Inflammatory macrophage treated with lipopolysaccharide for 1 hour (primary cell): Measurements from ENCODE around the gene LRRIQ4.

Source experiments
- DNase-seq, 2 donors: peaks; one replicate each; pipeline ENCODE4 v3.0.0-alpha.2; 2020 to 2022

The LRRIQ4 gene

DNA sequence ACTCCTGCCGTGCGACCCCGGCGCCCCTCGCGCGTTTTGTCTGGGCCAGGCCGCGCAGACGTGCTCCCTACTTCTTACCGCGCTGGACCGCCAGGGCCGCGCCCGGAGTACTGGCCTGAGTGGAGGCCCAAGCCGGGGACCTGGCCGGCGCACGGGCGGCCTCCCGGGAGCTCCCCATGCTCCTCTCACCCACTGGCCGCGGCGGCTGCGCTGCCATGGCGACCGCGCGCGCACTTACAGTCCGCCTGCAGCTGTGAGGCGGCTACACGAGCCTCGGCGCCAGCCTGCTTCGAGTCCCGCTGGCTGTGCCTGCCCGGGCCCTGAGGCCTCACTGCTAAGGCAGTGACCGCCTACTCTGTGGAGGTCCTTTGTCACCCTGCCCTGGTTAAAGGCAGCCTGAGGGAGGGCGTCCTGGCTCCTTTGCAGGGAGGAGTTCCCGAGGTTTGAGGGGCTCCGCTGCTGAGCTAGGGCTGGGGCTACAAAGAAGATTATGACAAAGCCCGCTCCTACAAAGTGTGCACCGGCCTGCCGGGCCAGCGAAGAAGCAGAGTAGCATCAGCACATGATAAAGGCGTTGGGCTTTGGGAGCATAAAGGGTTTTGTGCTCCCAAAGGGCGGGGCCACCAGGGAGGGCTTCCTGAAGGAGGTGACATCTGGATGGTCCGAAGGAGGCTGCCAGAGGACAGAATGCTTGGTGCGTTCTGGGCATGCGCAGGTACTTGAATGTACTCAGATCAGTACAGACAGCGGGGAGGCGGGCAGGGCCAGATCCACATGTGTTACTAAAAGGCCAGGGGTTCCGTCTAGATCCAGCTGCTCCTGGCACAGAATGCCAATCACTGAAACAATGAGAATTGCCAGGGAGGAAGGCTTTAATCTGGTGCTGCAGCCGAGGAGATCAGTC lies at the start of gene LRRIQ4, which contains the start of gene LRRC34:
Gene LRRIQ4 (plus strand): TSS at position 539 of the 904 bp plus-strand sequence. CDS start 9,052 bp downstream, outside the sequence.
Gene LRRC34 (minus strand): TSS at position 573 of the 904 bp plus-strand sequence. CDS start 356 bp downstream, at position 217.
- DNase-seq = peak; percentile 51 to 61

DNA sequence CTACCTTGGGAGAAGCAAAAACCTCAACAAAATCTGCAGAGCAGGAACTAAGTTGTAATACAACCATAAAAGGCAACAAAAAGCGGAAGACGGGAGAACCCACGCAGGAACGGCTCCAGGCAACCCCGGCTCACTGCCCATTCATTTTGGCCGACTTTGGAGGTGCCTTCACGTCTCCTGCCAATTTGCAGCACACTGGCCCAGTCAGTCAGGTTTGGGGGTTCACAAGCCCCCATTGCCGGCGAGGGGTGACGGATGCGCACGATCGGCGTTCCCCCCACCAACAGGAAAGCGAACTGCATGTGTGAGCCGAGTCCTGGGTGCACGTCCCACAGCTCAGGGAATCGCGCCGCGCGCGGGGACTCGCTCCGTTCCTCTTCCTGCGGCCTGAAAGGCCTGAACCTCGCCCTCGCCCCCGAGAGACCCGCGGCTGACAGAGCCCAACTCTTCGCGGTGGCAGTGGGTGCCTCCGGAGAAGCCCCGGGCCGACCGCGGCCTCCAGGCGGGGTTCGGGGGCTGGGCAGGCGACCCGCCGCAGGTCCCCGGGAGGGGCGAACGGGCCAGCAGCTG lies 48.3 kb upstream of the LRRIQ4 start:
- DNase-seq = peak; percentile 76 to 77

DNA sequence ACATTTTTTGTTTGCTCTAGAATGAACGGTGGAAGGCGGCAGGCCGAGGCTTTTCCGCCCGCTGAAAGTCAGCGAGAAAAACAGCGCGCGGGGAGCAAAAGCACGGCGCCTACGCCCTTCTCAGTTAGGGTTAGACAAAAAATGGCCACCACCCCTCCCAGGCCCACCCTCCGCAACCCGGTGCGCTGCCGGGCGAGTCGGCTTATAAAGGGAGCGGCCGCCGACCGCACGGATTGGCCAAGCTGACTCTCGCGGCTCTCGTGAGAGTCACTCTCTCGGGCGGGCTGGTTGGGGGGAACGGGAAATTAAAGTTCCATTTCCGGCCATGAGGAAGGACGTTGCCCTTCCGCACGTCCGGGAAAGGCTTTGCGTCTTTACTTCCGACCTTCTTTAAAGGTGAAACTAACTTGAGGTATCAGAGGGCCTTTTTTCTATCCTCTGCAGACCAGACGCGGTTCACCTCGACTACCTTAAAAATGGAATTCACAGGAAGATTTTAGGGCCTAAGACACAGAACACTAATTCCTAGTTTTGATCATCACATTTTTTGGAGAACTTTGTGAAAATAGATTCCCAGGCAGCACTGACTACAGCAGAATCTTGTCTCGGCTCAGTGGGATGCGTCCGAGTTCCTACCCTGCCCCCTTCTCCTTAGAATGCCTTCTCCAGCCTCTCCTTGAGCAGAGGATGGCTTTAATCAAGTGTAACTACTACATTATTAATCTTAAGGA lies 47.6 kb upstream of the LRRIQ4 start, which contains the start of gene TERC:
Gene TERC (minus strand): TSS at position 179 of the 731 bp plus-strand sequence.
- DNase-seq = peak; percentile 68 to 76

- peak; percentile 47 to 66 for DNase-seq
Measured at GRCh38 chr3:169769287-169770181, 43.1 kb upstream of the LRRIQ4 start, which contains the start of gene ACTRT3. TSS of gene ACTRT3 (minus strand) at chr3:169769561. CDS start at chr3:169769520, 41 bp downstream.

DNA sequence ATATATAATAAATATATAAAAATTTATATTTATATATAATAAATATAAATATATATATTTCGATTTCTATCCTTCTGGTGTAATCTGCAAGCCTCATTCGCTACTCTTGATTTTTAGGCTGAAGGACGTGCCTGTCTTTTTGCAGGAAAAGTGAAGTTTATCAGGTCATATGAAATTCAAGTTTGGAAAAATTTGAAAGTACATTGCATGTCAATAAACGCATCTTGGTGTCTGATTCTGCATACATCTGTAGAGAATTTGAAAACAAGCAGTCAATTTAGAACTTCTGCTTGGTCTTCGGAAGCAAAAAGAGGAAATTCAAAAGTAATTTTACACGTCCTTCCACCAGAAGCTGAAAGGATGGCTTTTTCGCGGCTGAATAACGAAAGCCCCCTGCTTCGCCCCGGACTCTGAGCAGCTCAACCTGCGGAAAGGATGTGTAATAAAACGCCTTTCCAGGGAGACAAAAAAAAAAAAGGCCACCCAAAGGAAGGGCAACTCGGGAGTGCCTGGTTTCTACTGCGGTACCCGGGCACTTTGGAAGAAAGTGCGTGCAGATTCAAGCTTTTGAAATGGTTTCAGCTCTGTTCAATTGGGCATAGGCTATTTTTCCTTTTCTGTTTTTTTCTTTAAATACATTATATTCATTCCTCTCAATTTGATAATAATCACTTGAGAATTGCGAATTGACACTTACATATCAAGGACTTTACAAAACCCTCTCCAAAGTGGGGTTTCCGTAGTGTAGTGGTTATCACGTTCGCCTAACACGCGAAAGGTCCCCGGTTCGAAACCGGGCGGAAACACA lies 41.0 kb upstream of the LRRIQ4 start:
- DNase-seq = peak; percentile 66 to 96

DNA sequence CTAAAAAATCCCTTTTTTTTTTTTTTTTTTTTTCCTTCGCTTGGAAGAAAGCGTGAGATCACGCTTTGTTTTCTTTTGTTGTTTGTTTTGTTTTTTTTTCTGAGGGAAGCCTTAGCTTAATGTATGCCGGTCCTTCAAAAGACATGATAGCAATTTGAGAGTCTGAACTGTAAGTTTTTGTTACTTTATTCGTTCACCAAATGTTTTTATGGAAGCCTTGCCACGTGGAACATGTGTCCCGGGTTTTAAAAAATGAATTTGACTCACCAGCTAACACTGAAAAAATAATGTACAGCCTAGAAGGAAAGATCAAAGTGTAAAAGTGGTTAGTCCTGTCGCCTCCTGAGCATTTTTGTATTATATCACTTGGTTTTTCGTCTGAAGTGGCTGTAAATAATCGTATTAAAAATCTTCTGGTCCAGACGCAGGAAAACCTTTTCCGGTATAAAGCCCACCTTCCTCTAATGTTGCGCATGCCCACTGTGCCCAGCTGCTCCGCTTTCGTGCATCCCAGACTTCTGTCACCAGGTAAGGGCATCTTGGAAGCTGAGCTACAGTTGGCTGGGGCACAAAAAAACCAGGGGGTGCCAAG lies 40.3 kb upstream of the LRRIQ4 start:
- peak; percentile 52 to 55 for DNase-seq

DNA sequence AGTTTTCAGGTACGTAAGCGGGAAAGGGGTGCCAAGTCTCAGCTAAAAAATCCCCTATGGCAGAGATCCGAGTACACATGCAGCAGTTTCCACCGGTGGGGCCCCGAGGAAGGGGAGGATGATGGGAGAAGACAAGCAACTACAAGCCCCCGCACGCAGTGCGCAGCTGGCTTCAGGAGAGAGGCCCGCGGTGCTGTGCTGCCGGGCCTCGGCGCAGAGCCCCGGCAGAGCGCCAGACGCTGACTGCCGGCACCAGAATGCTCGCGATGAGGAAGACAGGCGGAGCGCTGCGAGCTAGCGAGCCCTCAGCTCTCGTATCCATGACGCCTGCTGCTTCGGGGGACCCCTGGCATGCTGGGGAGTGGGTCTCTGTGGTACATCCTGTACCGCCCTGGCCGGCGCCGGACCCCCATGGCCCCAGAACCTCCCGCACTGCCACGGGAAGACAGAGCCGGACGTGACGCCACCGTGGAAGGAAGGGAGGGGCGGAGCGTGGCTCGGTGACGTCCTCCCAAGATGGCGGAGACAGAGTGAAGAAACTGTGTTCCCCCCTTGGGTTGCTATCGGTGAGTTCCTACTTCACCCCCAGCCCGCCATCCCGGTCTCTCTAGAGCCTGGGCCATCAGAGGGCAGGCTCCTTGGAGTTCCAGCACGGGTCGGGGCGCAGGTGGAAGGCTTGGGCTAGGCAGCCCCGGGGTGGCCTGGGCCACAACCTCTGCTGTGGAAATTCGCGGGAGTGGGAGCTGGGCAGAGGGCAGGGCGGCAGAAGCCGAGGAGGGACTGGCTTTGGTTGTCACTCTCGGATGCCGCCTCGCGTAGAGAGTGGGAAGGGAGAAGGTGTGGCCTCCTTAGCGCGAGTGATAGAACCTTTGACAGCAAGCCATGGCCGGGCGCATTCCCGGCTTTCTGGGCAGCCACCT lies 39.5 kb upstream of the LRRIQ4 start, which contains the start of gene MYNN:
Gene MYNN (plus strand): TSS at position 500 of the 920 bp plus-strand sequence. CDS start 900 bp downstream, outside the sequence.
- peak; percentile 87 to 94 for DNase-seq

- DNase-seq = no peak
Measured at GRCh38 chr3:169774186-169774585, 38.5 kb upstream of the LRRIQ4 start.

GRCh38 chr3:169777822-169778221 lies 34.8 kb upstream of the LRRIQ4 start:
- no peak for DNase-seq

GRCh38 chr3:169780742-169781141 lies 31.9 kb upstream of the LRRIQ4 start:
- no peak for DNase-seq

DNA sequence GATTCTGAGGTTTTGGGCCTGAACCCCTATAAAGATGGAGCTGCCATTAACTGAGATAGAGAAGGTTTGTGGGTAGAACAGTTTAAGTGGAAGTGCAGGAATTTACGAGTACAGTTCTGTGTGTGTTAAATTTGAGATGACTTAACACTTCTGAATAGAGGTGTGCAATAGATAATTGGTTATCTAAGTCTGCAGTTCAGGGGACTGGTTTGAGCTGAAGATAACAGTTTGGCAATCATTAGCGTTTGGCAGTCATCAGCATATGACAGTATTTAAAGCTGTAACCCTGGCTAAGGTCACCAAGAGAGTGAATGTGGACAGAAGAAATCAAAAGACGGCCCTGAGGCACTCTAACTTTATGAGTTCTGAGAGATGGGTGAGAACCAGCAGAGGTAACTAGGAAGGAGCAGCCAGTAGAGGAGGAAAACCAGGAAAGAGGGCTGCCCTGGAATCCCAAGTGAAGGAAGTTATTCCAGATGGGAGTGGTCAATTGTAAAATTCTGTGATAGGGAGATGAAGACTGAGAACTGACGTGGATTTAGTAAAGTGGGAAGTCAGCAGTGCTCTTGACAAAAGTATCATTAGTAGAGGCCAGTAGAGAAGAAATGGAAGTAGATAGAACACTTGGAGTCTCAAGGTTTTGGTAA lies 31.3 kb upstream of the LRRIQ4 start:
- no peak for DNase-seq

- DNase-seq = no peak
Measured at GRCh38 chr3:169787120-169787519, 25.6 kb upstream of the LRRIQ4 start.

- DNase-seq = no peak
Measured at GRCh38 chr3:169787791-169788190, 24.9 kb upstream of the LRRIQ4 start.

DNA sequence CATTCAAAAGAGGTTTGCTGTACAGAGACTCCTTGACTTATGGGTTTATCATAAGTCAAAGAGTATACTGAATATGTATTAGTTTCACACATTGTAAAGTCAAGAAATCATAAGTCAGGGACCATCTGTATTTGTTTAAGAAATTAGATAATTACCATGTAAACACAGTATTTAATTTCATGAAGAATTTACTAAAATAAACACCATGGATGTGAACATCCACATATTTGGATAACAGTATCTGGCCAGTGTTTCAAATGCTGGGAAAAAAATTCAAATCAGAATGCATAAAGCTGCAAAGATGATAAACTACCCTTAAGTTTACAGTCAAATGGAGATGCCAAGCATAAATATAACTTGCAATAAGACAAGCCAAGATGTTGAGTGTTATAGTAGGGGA lies 22.5 kb upstream of the LRRIQ4 start:
- no peak for DNase-seq

DNA sequence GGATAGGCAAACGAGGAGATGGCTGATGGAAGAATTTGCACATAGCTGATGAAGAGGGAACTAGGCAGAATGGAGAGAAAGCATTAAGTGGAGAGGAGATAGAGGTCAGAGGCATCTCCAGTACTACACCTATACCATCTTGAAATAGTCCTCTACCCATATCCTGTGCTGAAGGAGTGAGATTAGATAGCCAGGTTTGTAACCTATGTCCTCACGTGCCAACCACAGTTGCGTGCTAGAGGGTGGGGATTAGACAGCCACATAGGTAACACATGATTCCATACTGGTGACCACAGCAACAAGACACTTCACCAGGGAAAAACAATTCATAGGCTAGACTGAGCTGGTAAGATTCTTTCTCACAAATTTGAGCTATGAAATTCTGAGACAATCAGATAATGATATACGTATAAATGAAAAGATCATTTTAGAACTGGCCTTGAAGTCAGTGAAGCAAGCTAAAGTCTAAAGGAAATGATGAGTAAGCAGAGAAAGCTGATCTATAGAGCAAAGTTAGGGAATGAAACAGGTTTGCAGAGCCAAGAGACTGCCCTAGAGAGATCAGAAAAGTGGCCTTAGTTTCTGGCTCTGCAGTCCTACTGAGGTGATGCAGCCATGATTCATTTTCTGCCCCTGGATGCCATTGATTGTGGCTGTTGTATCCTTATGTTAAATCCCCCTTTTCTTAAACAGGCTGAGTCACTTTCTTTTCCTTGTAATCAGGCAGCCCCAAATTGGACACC lies 21.8 kb upstream of the LRRIQ4 start:
- no peak for DNase-seq

DNA sequence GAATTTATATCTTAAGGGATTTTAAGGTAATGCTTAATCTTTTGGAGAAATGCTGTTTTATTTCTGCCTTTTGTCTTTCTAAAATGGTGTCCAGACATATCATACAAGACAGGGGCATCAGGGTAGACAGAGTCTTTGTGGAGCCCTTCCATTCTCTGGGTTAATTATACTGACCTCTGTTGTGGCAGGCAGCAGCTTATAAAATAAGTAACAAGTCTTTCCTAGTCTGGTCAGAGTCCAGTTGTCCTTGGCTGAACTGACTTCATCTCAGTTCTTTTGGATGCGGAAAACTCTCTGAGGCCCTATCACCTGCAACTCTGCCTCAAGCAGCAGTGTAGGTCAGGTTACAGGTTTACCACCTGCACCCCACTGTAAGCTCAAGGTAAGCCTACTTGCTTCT lies 20.3 kb upstream of the LRRIQ4 start:
- no peak for DNase-seq

DNA sequence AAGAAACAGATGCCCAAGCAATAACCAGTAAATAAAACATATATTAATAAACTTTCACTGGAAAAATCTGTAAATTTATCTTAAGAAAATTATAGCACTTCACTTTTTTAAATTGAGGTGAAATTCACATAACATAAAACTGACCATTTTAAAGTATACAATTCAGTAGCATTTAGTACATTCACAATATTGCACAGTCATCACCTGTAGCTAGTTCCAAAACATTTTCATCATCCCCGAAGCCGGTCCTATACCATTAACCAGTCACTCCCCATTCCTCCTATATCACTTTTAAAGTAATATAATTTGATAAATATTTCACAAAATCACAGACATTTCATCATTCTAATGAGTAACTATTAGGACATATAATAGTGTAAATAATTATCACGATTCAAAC lies 8.0 kb upstream of the LRRIQ4 start:
- DNase-seq = no peak

DNA sequence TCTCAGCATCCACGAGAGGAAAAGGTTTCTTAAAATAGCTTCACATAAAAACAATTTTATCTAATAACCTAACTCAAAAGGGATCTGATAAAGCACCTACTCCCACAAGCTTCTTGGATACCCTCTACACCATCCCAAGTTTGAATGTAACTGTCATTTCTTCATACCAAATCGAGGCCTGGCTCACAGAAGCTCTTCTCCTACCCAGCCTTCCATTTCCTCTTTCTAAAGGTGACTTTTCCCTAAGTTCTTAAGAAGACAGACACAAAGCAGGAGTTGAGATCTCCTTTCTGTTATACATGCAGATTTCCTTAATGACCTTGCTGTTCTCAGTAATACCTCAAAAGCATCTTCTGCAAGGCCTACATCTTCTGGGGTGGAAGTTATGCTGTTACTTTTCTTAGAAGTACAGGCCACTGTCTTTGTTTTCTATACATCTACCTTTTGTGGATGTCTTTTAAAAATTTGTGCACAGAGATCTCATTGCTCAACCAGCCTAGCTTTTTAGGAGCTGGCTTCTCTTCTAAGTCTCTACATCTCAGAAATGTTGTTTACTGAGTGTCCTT lies 3.4 kb upstream of the LRRIQ4 start:
- DNase-seq = no peak
